ENCODE data around the gene SPRY2. TPM values are rescaled to one million over a fixed set of nuclear protein-coding genes. Genes with fewer than 3 reads are reported as not detected.

SPRY2 gene
- polyA plus RNA-seq, 2 of the 4 experiments (the other 2 are of a cell fraction) = 5.9 to 23.1 TPM

- Histone ChIP-seq H3K4me3 (peak overlapping the region; percentile 84), H3K4me2 (peak overlapping the region; percentile 84), H3K9me3 (no peaks in the 10 kb centered on the region), H3K27ac (peak overlapping the region; percentile 94 to 97), H3K4me1 (peaks cover 11% of the 10 kb centered on the region; the same call in 2 of the 3 replicates)
- CTCF ChIA-PET = interaction anchor here (0.6 to 4.1 kb wide), 15 partner anchors 13 to 675 kb away, joined by 3 to 45 read pairs (median 4); no protein-coding TSS in a partner anchor
- no peak for FAIRE-seq
- ATAC-seq = 0 out of 6 replicates have a peak, but pooled peaks of 1 of the 2 experiments have one; percentile 5
- peak in 1 of 2 experiments; percentile 54 for DNase-seq (ENCODE audit: low read depth in 1 of 2, low spot score in 1 of 2)
- 2% methylated on average over 16 of the region's 16 CpGs for WGBS (ENCODE audit: missing lambda C conversion rate)
- POLR2A ChIA-PET = interaction anchor here (0.5 to 2.2 kb wide), 18 partner anchors 15 to 672 kb away, joined by 3 to 15 read pairs (median 4); no protein-coding TSS in a partner anchor
- no peak for TF ChIP-seq HES2 (IDR thresholded peaks at IDR 0.05)
- no peak for TF ChIP-seq JUNB (IDR thresholded peaks at IDR 0.05)
- TF ChIP-seq, protein P1, sequence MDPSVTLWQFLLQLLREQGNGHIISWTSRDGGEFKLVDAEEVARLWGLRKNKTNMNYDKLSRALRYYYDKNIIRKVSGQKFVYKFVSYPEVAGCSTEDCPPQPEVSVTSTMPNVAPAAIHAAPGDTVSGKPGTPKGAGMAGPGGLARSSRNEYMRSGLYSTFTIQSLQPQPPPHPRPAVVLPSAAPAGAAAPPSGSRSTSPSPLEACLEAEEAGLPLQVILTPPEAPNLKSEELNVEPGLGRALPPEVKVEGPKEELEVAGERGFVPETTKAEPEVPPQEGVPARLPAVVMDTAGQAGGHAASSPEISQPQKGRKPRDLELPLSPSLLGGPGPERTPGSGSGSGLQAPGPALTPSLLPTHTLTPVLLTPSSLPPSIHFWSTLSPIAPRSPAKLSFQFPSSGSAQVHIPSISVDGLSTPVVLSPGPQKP (IDR thresholded peaks at IDR 0.05; ENCODE audit: low read depth, low read length) = no peak
- no peak for TF ChIP-seq MAZ (IDR thresholded peaks at IDR 0.05; ENCODE audit: borderline replicate concordance, low read depth, low read length)
- TF ChIP-seq SMC3 (IDR thresholded peaks at IDR 0.05) = no peak
- no peak for TF ChIP-seq REST (IDR thresholded peaks at IDR 0.05)
- no peak for TF ChIP-seq ZSCAN20 (CRISPR knock-in tag; IDR thresholded peaks at IDR 0.05)
- no peak for TF ChIP-seq FOXS1 (CRISPR knock-in tag; IDR thresholded peaks at IDR 0.05)
These were observed 937 bp upstream of the SPRY2 start for GRCh38 chr13:80341756-80342370.

GRCh38 chr13:80340651-80341100 is 250 bp downstream of the SPRY2 start:
- peak; percentile 49 to 51; a peak in 5 of 6 replicates for ATAC-seq
- Histone ChIP-seq H3K9me3 (no peaks in the 10 kb centered on the region), H3K27ac (peak overlapping the region; percentile 94 to 97), H3K4me3 (peak overlapping the region; percentile 84), H3K4me1 (peaks cover 23% of the 10 kb centered on the region; the same call in 2 of the 3 replicates), H3K4me2 (peak overlapping the region; percentile 84)
- DNase-seq (ENCODE audit: low read depth in 1 of 2, low spot score in 1 of 2) = peak in 1 of 2 experiments; percentile 51
- no peak for FAIRE-seq
- ChIA-PET CTCF (no interaction called here), POLR2A (interaction anchor here (0.5 to 2.2 kb wide), 19 partner anchors 10 to 709 kb away, joined by 3 to 15 read pairs (median 3); no protein-coding TSS in a partner anchor)
- no peak for TF ChIP-seq POLR2AphosphoS2 (conservative IDR thresholded peaks at IDR 0.05; ENCODE audit: low read length)
- no peak for TF ChIP-seq RARB (CRISPR knock-in tag; IDR thresholded peaks at IDR 0.05)
- no peak for TF ChIP-seq FOSB (CRISPR knock-in tag; IDR thresholded peaks at IDR 0.05)
- TF ChIP-seq BHLHE40 (IDR thresholded peaks at IDR 0.05; ENCODE audit: low read depth, low read length) = no peak
- TF ChIP-seq HMGXB4 (CRISPR knock-in tag; IDR thresholded peaks at IDR 0.05; ENCODE audit: borderline replicate concordance) = no peak
- TF ChIP-seq REST (IDR thresholded peaks at IDR 0.05) = no peak
- TF ChIP-seq KDM5A (IDR thresholded peaks at IDR 0.05) = no peak
- TF ChIP-seq, protein P2, sequence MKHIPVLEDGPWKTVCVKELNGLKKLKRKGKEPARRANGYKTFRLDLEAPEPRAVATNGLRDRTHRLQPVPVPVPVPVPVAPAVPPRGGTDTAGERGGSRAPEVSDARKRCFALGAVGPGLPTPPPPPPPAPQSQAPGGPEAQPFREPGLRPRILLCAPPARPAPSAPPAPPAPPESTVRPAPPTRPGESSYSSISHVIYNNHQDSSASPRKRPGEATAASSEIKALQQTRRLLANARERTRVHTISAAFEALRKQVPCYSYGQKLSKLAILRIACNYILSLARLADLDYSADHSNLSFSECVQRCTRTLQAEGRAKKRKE (CRISPR knock-in tag; IDR thresholded peaks at IDR 0.05; ENCODE audit: low read depth) = no peak
- TF ChIP-seq SREBF2 (IDR thresholded peaks at IDR 0.05) = no peak
- TF ChIP-seq, protein P3, sequence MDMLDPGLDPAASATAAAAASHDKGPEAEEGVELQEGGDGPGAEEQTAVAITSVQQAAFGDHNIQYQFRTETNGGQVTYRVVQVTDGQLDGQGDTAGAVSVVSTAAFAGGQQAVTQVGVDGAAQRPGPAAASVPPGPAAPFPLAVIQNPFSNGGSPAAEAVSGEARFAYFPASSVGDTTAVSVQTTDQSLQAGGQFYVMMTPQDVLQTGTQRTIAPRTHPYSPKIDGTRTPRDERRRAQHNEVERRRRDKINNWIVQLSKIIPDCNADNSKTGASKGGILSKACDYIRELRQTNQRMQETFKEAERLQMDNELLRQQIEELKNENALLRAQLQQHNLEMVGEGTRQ (IDR thresholded peaks at IDR 0.05) = no peak
- no peak for TF ChIP-seq EHMT2 (IDR thresholded peaks at IDR 0.05; ENCODE audit: low read depth)
- no peak for TF ChIP-seq ESRRA (IDR thresholded peaks at IDR 0.05; ENCODE audit: borderline replicate concordance, low read length)
- 2% methylated on average over 23 of the region's 45 CpGs for WGBS (ENCODE audit: missing lambda C conversion rate)

Data from A549 (cell line).